SK-N-SH treated with all-trans-retinoic acid at 6 μM for 48 hours (cell line): ENCODE results near the gene OR9A2.

Source experiments
- ARNTL ChIP-seq: fragments of 450-650 bp; formaldehyde crosslinking; IDR thresholded peaks from 2 replicates; pipeline ENCODE4 v1.5.0; 2020; ENCODE audit warnings: low read depth, mild to moderate bottlenecking, moderate library complexity, borderline replicate concordance
- BACH2 ChIP-seq: fragments of 250-450 bp; sonication (Bioruptor Pico); IDR thresholded peaks from 2 replicates; pipeline ENCODE4 v1.9.0; 2021; ENCODE audit warnings: mild to moderate bottlenecking, borderline replicate concordance
- CSDC2 ChIP-seq: fragments of 250-450 bp; sonication (Bioruptor Pico); IDR thresholded peaks from 2 replicates; pipeline ENCODE4 v1.5.0; 2020; ENCODE audit warnings: mild to moderate bottlenecking, moderate library complexity
- OSR1 ChIP-seq: fragments of 250-450 bp; sonication (Bioruptor Pico); IDR thresholded peaks from 2 replicates; pipeline ENCODE4 v1.8.0; 2022; ENCODE audit warnings: moderate library complexity, mild to moderate bottlenecking, inconsistent platforms
- PATZ1 ChIP-seq: fragments of 250-450 bp; sonication (Bioruptor Pico); IDR thresholded peaks from 2 replicates; pipeline ENCODE4 v1.8.0; 2020; ENCODE audit warnings: mild to moderate bottlenecking, moderate library complexity, borderline replicate concordance
- PPARA ChIP-seq: fragments of 250-450 bp; sonication (Bioruptor Pico); IDR thresholded peaks from 2 replicates; pipeline ENCODE4 v1.5.0; 2020; ENCODE audit warnings: mild to moderate bottlenecking, borderline replicate concordance
- ZFP30 ChIP-seq: fragments of 450-650 bp; formaldehyde crosslinking; IDR thresholded peaks from 2 replicates; pipeline ENCODE4 v1.5.0; 2022; ENCODE audit warnings: mild to moderate bottlenecking, moderate library complexity
- ZNF565 ChIP-seq: fragments of 450-650 bp; formaldehyde crosslinking; conservative IDR thresholded peaks from 2 replicates; pipeline ENCODE4 v1.5.0; 2020; ENCODE audit warnings: low read depth, mild to moderate bottlenecking, moderate library complexity
- ZNF70 ChIP-seq: fragments of 450-650 bp; formaldehyde crosslinking; IDR thresholded peaks from 2 replicates; pipeline ENCODE4 v1.5.0; 2020; ENCODE audit warnings: mild to moderate bottlenecking, moderate library complexity
- ZNF8 ChIP-seq: fragments of 450-650 bp; formaldehyde crosslinking; IDR thresholded peaks from 2 replicates; pipeline ENCODE4 v1.5.0; 2020; ENCODE audit warnings: mild to moderate bottlenecking, moderate library complexity

- TF ChIP-seq ARNTL (CRISPR knock-in tag) (no peak), ZNF8 (CRISPR knock-in tag) (no peak), CSDC2 (no peak), ZNF565 (CRISPR knock-in tag) (no peak), PPARA (CRISPR knock-in tag) (no peak), ZFP30 (CRISPR knock-in tag) (no peak), OSR1 (no peak), PATZ1 (CRISPR knock-in tag) (no peak), BACH2 (no peak), ZNF70 (no peak)
Observed at GRCh38 chr7:143013473-143013872, 13.5 kb downstream of the OR9A2 start.
